Tibial artery (tissue), 4 donors: ENCODE measurements around the gene GOLGA6L9.
A peak's percentile ranks its signal among the peaks of the same experiment; 100 is the strongest.
"Not testable (repeated sequence)": the region's sequence is repeated elsewhere in the genome, so short reads cannot be mapped to it uniquely, and the experiment has no call there.

Experiments
- DNase-seq, 2 donors: peaks; one replicate each; pipeline ENCODE4 v3.0.0-alpha.2; 2019
- H3K27ac ChIP-seq, 2 donors: fragments of 200-600 bp; sonication (generic) in 1 of 2; 1 replicate in 1 of 2; 2 replicates in 1 of 2; pipeline ENCODE4 v1.5.1; 2018 to 2019; ENCODE audit warnings: mild to moderate bottlenecking in 1 of 2
- H3K27me3 ChIP-seq, 2 donors: fragments of 200-600 bp; sonication (generic) in 1 of 2; one replicate each; pipeline versions ENCODE4 v1.5.1 to v1.6.0; 2016 to 2019
- H3K36me3 ChIP-seq, 3 donors: fragments of 200-600 bp; sonication (generic) in 2 of 3; one replicate each; pipeline ENCODE4 v1.5.1; 2016 to 2019; ENCODE audit warnings: mild to moderate bottlenecking in 2 of 3
- H3K4me1 ChIP-seq, 4 donors: fragments of 200-600 bp; sonication (generic) in 2 of 4; 1 replicate in 3 of 4; 2 replicates in 1 of 4; pipeline ENCODE4 v1.5.1; 2016 to 2019
- H3K4me3 ChIP-seq, 2 donors: fragments of 200-600 bp; sonication (generic) in 1 of 2; 1 replicate in 1 of 2; 2 replicates in 1 of 2; pipeline ENCODE4 v1.5.1; 2018 to 2019; ENCODE audit warnings: mild to moderate bottlenecking in 2 of 2
- H3K9me3 ChIP-seq, 3 donors: fragments of 200-600 bp; sonication (generic) in 1 of 3; one replicate each; pipeline ENCODE4 v1.5.1; 2016 to 2019
- intact Hi-C: fragments of 100-400 bp; cut with DNase I; formaldehyde crosslinking; loops from one replicate; pipeline ENCODE4 v1.15.0; 2023; ENCODE audit warnings: low total_unique reads
- TF ChIP-seq, protein P1 (sequence below), 2 experiments: fragments of 200-600 bp in 1 of 2; fragments of 450-650 bp in 1 of 2; IDR thresholded peaks; one replicate each; pipeline ENCODE4 v1.5.1; 2017 to 2019; ENCODE audit warnings: antibody characterized with exemption in 2 of 2, mild to moderate bottlenecking in 1 of 2, moderate library complexity in 1 of 2

Gene GOLGA6L9

DNA sequence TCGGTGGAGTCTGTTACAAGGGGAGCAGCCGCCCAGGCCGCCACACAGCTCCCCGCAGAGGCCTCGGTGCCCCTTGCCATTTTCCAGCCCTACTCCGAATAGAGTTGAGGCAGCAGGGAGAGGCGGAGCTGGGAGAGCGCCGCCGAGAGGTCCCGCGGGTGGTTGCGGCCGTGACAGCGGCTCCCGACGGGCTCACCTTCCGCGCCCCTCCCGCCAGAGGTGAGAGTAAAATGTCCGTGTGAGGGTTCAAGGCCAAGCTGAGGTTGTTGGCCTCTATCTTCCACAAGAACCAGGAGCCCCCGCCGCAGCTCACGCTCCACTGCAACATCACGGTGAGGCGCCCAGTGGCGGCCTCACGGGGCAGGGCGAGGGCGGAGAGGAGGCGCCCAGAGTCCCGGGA lies 15.8 kb downstream of the GOLGA6L9 start:
- Histone ChIP-seq H3K4me3 (peak overlapping the region; percentile 55 to 58), H3K27ac (peak overlapping the region; percentile 81 to 93)
- H3K9me3 ChIP-seq, intact Hi-C loops, H3K4me1 ChIP-seq, H3K36me3 ChIP-seq, H3K27me3 ChIP-seq: not testable (repeated sequence)
- DNase-seq: peak; percentile 33 to 72
- TF ChIP-seq, protein P1, sequence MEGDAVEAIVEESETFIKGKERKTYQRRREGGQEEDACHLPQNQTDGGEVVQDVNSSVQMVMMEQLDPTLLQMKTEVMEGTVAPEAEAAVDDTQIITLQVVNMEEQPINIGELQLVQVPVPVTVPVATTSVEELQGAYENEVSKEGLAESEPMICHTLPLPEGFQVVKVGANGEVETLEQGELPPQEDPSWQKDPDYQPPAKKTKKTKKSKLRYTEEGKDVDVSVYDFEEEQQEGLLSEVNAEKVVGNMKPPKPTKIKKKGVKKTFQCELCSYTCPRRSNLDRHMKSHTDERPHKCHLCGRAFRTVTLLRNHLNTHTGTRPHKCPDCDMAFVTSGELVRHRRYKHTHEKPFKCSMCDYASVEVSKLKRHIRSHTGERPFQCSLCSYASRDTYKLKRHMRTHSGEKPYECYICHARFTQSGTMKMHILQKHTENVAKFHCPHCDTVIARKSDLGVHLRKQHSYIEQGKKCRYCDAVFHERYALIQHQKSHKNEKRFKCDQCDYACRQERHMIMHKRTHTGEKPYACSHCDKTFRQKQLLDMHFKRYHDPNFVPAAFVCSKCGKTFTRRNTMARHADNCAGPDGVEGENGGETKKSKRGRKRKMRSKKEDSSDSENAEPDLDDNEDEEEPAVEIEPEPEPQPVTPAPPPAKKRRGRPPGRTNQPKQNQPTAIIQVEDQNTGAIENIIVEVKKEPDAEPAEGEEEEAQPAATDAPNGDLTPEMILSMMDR (IDR thresholded peaks at IDR 0.05): peak in 1 of 2 experiments; percentile 11

DNA sequence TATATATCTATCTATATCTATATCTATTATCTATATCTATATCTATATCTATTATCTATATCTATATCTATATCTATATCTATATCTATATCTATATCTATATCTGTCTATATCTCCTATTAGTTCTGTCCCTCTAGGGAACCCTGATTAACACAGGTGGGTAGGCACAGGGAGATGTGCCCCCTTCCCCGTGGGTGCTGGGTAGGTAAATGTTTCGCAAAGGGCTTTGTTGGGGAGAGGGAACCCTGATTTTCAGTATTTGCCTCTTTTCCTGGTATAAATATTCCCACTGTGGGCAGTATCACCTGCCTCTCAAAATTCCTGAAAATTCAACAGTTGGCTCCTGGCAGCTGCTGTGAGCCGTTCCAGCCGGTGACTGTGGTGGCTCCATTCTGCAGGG lies 27.7 kb downstream of the GOLGA6L9 start:
- H3K36me3 ChIP-seq, intact Hi-C loops, DNase-seq, H3K9me3 ChIP-seq, H3K4me3 ChIP-seq, H3K4me1 ChIP-seq, H3K27me3 ChIP-seq, H3K27ac ChIP-seq: not testable (repeated sequence)

DNA sequence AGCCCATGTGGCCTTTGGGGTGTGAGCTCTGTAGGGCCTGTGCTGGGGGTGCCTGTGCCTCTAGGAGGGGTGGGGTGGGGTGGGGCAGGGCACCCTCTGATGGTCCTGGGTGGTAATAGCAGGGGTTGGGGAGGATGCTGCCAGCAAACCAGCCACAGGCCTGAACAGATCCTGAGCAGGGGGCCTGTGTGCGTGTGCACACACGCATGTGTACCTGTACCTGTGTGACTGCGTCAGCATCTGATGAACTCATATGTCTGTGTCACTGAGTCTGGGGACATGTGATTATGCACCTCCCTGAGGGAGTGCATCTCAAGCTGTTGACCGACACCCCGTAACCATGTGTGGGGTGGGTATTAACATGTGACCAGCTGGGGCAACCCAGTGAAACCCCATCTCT lies 36.0 kb downstream of the GOLGA6L9 start:
- H3K4me1 ChIP-seq, DNase-seq, H3K4me3 ChIP-seq, H3K36me3 ChIP-seq, intact Hi-C loops, H3K9me3 ChIP-seq, H3K27ac ChIP-seq, H3K27me3 ChIP-seq: not testable (repeated sequence)

DNA sequence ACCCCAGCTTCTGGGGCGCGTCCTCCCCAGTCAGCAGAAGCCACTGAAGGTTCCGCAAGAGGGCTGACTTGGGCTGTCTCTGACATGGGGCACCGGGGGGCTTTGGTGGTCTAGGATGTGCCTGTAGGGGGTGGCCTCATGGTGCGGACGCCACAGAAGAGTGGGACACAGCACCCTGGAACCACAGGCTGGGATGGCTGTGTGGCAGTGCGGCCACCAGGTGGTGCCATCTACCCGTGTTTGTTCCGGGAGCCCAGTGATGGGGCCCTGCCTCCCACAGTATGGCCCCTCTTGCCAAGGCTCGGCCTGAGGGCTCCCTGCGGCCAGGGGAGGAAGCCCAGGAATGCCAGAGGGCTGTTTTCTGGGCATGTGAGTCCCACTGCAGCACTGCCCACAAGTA lies 38.6 kb downstream of the GOLGA6L9 start:
- H3K9me3 ChIP-seq, H3K4me3 ChIP-seq, H3K4me1 ChIP-seq: not testable (repeated sequence)

DNA sequence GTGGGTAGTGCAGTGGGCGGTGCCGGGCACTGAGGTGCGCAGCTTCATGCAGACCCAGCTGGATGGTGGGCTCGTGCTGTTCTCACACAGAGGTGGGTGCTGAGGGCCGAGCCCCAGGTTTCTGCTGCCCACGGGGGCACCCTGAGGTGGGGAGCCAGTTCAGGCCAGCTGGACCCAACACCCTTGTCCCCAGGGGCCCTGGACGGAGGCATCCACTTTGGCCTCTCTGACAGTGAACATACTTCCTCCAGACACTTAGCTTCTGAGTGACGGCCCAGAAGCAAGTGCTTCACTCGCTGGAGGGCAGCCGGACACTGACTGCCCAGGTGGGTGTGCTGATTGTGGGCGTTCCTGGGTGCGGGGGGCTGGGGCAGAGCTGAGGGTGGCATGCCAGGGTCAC lies 39.8 kb downstream of the GOLGA6L9 start:
- H3K4me1 ChIP-seq, H3K4me3 ChIP-seq, intact Hi-C loops: not testable (repeated sequence)

More for the DNA sequence above, 38.6 kb downstream of the GOLGA6L9 start:
- DNase-seq, H3K27me3 ChIP-seq, H3K27ac ChIP-seq, intact Hi-C loops, H3K36me3 ChIP-seq: not testable (repeated sequence)
- TF ChIP-seq, protein P1 (IDR thresholded peaks at IDR 0.05): peak in 1 of 2 experiments; percentile 18

DNA sequence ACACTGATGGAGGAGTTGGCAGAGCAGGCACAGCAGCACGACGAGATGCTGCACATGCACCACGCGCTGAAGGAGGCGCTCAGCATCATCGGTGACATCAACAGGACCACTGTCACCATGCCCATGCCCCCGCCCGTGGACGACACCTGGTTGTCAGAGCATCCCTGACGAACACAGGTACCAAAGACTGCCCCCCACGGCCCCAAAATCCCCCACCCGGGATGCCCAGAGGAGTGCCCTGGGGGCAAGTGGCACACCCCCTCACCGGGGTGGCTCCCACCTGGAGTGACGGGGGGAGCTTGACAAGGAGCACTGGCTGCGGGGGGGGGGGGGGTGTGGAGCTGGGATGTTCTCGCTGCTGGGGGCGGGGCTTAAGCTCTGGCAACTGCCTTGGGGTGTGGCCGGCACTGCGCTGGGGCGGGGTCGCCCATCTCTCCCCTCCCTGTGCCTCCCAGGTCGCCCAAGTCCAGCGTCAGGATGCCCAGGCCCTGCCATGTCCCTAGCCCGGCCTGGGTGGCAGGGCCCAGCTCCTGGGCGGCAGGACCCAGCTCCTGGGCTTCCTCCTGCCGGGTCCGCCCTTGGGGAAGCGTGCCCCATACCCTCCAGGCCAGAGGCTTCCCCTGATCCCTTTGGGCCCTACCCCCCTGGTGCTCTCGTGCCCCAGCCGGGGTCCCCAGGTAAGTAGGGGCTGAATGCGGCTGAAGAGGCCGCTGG lies 42.8 kb downstream of the GOLGA6L9 start:
- H3K36me3 ChIP-seq: peaks cover 0 to 34% (median 0%) of the 10 kb centered on the region in 3 donors
- intact Hi-C loops, H3K9me3 ChIP-seq, H3K4me1 ChIP-seq, H3K4me3 ChIP-seq, H3K27ac ChIP-seq, H3K27me3 ChIP-seq: not testable (repeated sequence)
- DNase-seq: peak in 1 of 2 donors; percentile 65

More for the DNA sequence above, 39.8 kb downstream of the GOLGA6L9 start:
- H3K9me3 ChIP-seq, H3K27ac ChIP-seq, DNase-seq, H3K27me3 ChIP-seq: not testable (repeated sequence)
- H3K36me3 ChIP-seq: peaks cover 0 to 13% (median 0%) of the 10 kb centered on the region in 3 donors

DNA sequence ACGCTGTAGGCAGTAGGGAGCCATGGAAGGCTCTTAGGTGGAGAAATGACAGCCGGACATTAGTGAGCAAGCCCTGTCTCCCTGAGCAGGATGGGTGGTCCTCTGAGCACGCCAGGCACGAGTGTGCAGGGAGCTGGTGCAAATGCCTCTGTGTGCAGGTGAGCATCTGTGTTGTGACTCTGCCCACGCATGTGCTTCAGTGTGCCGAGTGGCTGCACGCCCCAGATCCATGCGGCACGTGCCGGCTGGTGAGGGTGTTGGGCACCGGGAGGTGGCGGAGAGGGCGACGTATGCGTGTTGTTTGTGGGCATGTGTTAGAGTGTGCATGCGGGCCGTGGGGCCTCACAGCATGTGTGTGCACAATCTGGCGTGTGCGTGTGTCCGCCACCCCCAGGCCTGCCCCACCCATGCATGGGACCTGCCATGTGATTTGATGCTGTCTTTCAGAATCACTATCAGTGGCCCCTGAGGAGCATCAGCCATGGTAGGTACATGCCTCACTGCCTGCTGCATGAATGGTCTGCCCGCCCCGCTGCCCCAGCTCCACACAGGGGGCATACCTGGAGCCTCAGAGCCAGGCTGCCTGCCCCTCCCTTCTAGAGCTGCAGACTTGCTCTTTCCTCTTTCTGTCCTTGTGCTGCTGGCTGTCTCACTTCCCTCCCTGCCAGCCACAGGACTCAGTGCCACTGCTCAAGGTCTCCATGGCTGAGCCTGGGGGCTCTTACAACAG lies 45.1 kb downstream of the GOLGA6L9 start:
- peaks cover 0 to 37% (median 0%) of the 10 kb centered on the region in 3 donors for H3K36me3 ChIP-seq
- H3K4me3 ChIP-seq, intact Hi-C loops, H3K9me3 ChIP-seq, H3K4me1 ChIP-seq, H3K27ac ChIP-seq, H3K27me3 ChIP-seq, DNase-seq: not testable (repeated sequence)

DNA sequence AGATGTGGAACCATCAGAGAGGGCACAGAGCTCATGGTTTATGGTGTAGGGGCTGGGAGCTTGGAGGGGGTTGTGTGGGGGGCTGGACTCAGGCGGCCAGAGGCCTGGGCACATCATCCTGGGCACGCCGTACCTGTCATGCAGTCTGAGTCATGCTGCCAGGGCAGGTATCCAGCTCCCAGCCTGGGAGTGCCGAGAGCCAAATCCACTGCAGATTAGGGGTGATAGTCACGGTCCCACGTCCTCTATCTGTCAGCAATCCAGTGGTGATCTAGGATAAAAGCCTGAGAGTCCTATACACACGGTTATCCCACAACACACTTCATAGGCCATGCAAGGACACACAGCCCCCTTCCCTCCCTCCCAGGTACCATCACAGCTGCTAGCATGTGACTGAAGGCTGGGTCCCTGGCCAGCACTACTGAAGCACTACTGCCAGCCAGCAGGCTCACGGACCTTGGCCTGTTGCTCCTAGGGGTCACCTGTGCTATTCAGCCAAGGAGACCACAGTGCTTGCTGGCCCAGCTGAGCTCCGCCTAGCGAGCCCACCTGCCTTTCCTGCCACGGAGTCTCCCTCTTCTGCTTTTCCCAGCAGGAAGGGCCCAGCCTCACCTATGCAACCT lies 45.8 kb downstream of the GOLGA6L9 start:
- H3K36me3 ChIP-seq: peaks cover 0 to 37% (median 0%) of the 10 kb centered on the region in 3 donors
- DNase-seq, H3K27ac ChIP-seq, intact Hi-C loops, H3K9me3 ChIP-seq, H3K4me3 ChIP-seq, H3K4me1 ChIP-seq, H3K27me3 ChIP-seq: not testable (repeated sequence)

DNA sequence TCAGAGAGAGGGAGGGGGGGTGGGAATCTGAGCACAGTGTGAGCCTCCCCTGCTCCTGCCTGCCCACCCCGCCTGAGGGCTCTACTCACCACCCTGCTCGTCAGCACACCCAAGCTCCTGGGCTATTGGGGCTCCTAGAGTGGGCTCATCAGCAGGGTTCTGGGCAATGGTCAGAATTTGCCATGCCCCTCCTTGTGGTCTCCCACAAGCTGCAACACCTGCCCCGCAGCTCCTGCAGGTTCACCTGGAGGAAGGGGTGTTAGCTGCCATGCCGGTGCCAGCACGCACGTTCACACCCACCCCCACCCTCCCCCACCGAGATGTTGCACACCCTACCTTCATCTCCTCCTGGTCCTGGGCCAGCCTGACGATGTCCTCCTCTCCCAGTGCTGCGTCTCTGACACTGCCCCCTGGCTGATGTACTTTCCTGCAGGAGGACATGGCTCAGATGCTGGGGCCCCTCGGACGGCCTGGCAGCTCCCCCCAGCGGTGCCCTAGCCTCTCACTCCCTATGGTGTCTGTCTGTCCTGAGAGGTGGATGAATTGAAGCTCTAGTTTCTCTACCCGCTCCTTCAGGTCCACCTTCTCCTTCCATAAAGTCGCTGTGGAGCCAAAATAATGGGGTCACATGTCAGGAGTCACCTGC lies 47.2 kb downstream of the GOLGA6L9 start:
- intact Hi-C loops, H3K27me3 ChIP-seq, H3K27ac ChIP-seq, DNase-seq, H3K4me1 ChIP-seq, H3K9me3 ChIP-seq, H3K4me3 ChIP-seq: not testable (repeated sequence)
- peaks cover 0 to 37% (median 0%) of the 10 kb centered on the region in 3 donors for H3K36me3 ChIP-seq

DNA sequence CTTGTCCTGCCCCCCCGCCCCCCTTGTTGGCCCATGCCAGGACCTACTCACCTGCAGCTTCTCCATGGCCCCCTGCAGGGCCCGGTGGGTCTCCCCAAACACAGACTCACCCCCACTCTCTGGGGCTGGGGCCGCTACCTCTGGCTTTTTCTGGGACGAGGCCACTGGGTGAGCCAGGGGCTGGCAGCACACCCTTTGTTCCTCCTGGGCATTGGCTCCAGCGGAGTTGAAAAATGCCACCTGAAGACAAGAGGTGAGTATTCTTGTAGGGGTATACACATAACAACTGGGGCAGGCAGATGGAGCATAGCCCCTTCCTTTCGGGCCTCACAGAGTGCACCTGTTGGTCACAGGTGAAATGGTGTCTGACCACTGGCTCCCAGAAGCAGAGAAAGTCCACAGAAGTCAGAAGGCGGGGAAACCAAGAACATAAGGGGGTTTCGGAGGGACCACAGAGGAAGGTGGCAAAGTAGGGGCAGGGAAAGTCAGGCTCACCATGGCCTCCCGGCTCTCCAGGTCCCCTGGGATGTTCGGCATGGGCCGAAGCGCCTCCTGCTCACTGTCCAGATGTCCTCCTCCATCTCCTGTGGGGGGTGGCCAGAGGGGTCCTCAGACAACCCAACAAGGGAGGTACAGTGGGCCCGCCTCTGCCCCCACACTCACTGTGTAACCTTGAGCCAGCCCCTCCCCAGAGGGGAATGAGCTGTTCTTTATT lies 47.9 kb downstream of the GOLGA6L9 start:
- H3K9me3 ChIP-seq, DNase-seq, intact Hi-C loops: not testable (repeated sequence)

More for the DNA sequence above, 47.9 kb downstream of the GOLGA6L9 start:
- not testable (repeated sequence) for H3K4me3 ChIP-seq, H3K4me1 ChIP-seq, H3K27ac ChIP-seq, H3K27me3 ChIP-seq
- peaks cover 0 to 34% (median 0%) of the 10 kb centered on the region in 3 donors for H3K36me3 ChIP-seq
